SK-N-SH treated with all-trans-retinoic acid at 6 μM for 48 hours (cell line): Measurements from ENCODE around the gene TTC5.

Experiments used
- OSR1 ChIP-seq: fragments of 250-450 bp; sonication (Bioruptor Pico); IDR thresholded peaks from 2 replicates; pipeline ENCODE4 v1.8.0; 2022; ENCODE audit warnings: moderate library complexity, mild to moderate bottlenecking, inconsistent platforms
- ZNF8 ChIP-seq: fragments of 450-650 bp; formaldehyde crosslinking; IDR thresholded peaks from 2 replicates; pipeline ENCODE4 v1.5.0; 2020; ENCODE audit warnings: mild to moderate bottlenecking, moderate library complexity
- TF ChIP-seq, protein P1 (sequence below): fragments of 250-450 bp; sonication (Bioruptor Pico); IDR thresholded peaks from 2 replicates; pipeline ENCODE4 v1.8.0; 2020; ENCODE audit warnings: mild to moderate bottlenecking, moderate library complexity, borderline replicate concordance

DNA sequence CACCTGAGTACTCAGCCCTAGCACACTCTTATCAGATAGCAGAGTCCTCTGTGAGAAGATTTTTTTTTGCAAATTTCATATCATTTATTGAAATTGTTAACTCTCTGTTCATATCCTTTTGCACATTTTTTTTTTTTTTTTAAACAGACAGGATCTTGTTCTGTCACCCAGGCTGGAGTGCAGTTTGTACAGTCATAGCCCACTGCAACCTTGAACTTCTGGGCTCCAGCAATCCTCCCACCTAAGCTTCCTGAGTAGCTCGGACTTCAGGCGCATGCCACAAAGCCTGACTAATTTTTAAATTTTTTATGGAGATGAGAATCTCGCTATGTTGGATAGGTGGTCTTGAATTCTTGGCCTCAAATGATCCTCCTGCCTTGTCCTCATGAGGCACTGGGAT, 42.0 kb upstream of the TTC5 start:
- TF ChIP-seq OSR1 (CRISPR knock-in tag) (no peak), ZNF8 (CRISPR knock-in tag) (no peak)
- TF ChIP-seq, protein P1, sequence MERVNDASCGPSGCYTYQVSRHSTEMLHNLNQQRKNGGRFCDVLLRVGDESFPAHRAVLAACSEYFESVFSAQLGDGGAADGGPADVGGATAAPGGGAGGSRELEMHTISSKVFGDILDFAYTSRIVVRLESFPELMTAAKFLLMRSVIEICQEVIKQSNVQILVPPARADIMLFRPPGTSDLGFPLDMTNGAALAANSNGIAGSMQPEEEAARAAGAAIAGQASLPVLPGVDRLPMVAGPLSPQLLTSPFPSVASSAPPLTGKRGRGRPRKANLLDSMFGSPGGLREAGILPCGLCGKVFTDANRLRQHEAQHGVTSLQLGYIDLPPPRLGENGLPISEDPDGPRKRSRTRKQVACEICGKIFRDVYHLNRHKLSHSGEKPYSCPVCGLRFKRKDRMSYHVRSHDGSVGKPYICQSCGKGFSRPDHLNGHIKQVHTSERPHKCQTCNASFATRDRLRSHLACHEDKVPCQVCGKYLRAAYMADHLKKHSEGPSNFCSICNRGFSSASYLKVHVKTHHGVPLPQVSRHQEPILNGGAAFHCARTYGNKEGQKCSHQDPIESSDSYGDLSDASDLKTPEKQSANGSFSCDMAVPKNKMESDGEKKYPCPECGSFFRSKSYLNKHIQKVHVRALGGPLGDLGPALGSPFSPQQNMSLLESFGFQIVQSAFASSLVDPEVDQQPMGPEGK (CRISPR knock-in tag) = no peak
